ENCODE measurements around the gene PAMR1. TPM values are rescaled to one million over a fixed set of nuclear protein-coding genes. Genes with fewer than 3 reads are reported as not detected.

PAMR1 gene
- total and polyA plus RNA-seq, 2 of the 8 experiments (the other 6 are each of a cell fraction or from before 2014, with no cell fraction given) = 3.0 to 6.9 TPM

DNA sequence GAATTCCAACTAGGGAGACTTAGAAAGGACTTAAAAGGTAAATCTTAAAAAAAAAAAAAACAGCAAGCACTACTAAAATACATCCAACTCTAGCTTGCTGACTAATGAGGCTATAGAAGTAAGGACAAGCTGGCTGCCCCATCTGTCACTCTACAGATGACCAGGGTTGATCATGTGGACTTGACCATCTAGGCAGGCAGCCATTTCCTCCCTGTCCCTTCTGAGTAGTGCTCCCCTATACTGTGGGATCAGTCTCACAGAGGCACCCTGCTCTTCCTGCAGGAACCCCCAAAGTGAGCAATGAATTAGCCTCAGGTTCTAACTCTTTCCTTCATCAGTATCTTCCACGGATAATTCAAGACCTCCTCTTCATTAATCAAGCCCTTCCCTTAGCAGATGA lies 118.4 kb downstream of the PAMR1 start:
- Histone ChIP-seq H4K8ac (ENCODE audit: extremely low read depth, insufficient read depth, low read length) (no peak overlapping the region), H2AFZ (ENCODE audit: low read length) (no peak overlapping the region), H3K9me3 (ENCODE audit: insufficient read depth in 2 of 2, low read depth in 1 of 2, low read length in 1 of 2) (no peaks in the 10 kb centered on the region), H3K18ac (ENCODE audit: extremely low read depth, low read length) (no peak overlapping the region), H3K27ac (ENCODE audit: low read depth, low read length) (no peak overlapping the region), H3K4me3 (ENCODE audit: extremely low read depth in 1 of 4, insufficient read depth in 2 of 4, low read depth in 3 of 4, low read length in 4 of 4) (no peak overlapping the region), H3K79me2 (ENCODE audit: control insufficient read depth in 1 of 2, insufficient read depth in 2 of 2, low read length in 2 of 2) (no peaks in the 10 kb centered on the region), H3K14ac (ENCODE audit: insufficient read length) (no peak overlapping the region), H2BK20ac (ENCODE audit: low read length) (no peak overlapping the region), H3K23me2 (ENCODE audit: low read depth, low read length) (no peaks in the 10 kb centered on the region), H3K27me3 (replicated peaks in 1 of 4; ENCODE audit: control insufficient read depth in 3 of 4, extremely low read depth in 1 of 4, insufficient read depth in 3 of 4, low read length in 3 of 4) (no peaks in the 10 kb centered on the region), H2AK5ac (ENCODE audit: low read depth, low read length) (no peak overlapping the region), H3K23ac (ENCODE audit: insufficient read length) (no peak overlapping the region), H2BK120ac (replicated peaks; ENCODE audit: low read depth, low read length) (no peak overlapping the region), H3K56ac (replicated peaks; ENCODE audit: insufficient read length, low read depth, low read length) (no peak overlapping the region), H2BK12ac (ENCODE audit: low read depth, low read length) (no peak overlapping the region), H3K9ac (replicated peaks in 1 of 4; ENCODE audit: extremely low read depth in 1 of 4, low read depth in 3 of 4, low read length in 3 of 4) (no peak overlapping the region), H4K20me1 (replicated peaks in 1 of 2; ENCODE audit: control insufficient read depth in 1 of 2, insufficient read depth in 2 of 2, low read length in 2 of 2) (no peaks in the 10 kb centered on the region), H3K36me3 (ENCODE audit: control insufficient read depth in 2 of 4, insufficient read depth in 4 of 4, low read length in 3 of 4) (no peaks in the 10 kb centered on the region), H3K4ac (replicated peaks; ENCODE audit: insufficient read length, low read depth, low read length) (no peak overlapping the region), H3K79me1 (ENCODE audit: low read depth, low read length) (no peaks in the 10 kb centered on the region), H3K4me1 (replicated peaks in 1 of 4; ENCODE audit: control insufficient read depth in 3 of 4, insufficient read depth in 4 of 4, low read length in 3 of 4) (peaks cover 0 to 3% (median under 1%) of the 10 kb centered on the region in 4 experiments; a peak in 1 of 7 replicates), H2BK5ac (ENCODE audit: low read depth, low read length) (no peak overlapping the region), H3K4me2 (ENCODE audit: insufficient read depth in 1 of 2, low read depth in 2 of 2, low read length in 2 of 2) (no peak overlapping the region), H2BK15ac (ENCODE audit: low read length) (no peak overlapping the region), H4K91ac (replicated peaks; ENCODE audit: insufficient read length, low read length) (no peak overlapping the region), H4K5ac (ENCODE audit: insufficient read length, low read depth, low read length) (no peak overlapping the region)
- no peak for DNase-seq (ENCODE audit: low read depth in 1 of 2, low spot score in 2 of 2)
- WGBS, 2 experiments (ENCODE audit: extremely low coverage in 1 of 2, insufficient coverage in 1 of 2, insufficient read length in 1 of 2, insufficient replicate concordance in 2 of 2, low coverage in 1 of 2, low lambda C conversion rate in 2 of 2, missing lambda C conversion rate in 1 of 2) = 94% methylated on average over 1 of the region's 1 CpG; no CpG with 5 or more reads in 1 of the 2 experiments
- FAIRE-seq = no peak
- POLR2A ChIA-PET (ENCODE audit: partially characterized antibody) = no interaction called here
- CTCF ChIA-PET (ENCODE audit: partially characterized antibody) = interaction anchor here (1.1 to 1.3 kb wide), 3 partner anchors 13 to 407 kb away, joined by 4 to 5 read pairs (median 4); no protein-coding TSS in a partner anchor
- TF ChIP-seq BCL11A (IDR thresholded peaks at IDR 0.05; ENCODE audit: low read depth in 2 of 2, low read length in 2 of 2) (no peak), CBX8 (IDR thresholded peaks at IDR 0.05; ENCODE audit: borderline replicate concordance, low read depth, low read length) (no peak), EGR1 (IDR thresholded peaks at IDR 0.05; ENCODE audit: borderline replicate concordance, low read depth, low read length) (no peak), RXRA (IDR thresholded peaks at IDR 0.05; ENCODE audit: insufficient read depth, low read depth, low read length) (no peak), KDM5A (IDR thresholded peaks at IDR 0.05; ENCODE audit: low read length) (no peak), SAP30 (IDR thresholded peaks at IDR 0.05; ENCODE audit: insufficient read depth, insufficient replicate concordance, low read length) (no peak)

Measured in H1 (cell line).